ENCODE measurements around the gene TBX19. TPM values are rescaled to one million over a fixed set of nuclear protein-coding genes. Genes with fewer than 3 reads are reported as not detected.
A peak's percentile ranks its signal among the peaks of the same experiment; 100 is the strongest.
"Not testable (repeated sequence)": the region's sequence is repeated elsewhere in the genome, so short reads cannot be mapped to it uniquely, and the experiment has no call there.

TBX19 gene
- total and polyA plus RNA-seq, 9 donors: 0.80 to 1.9 (median 1.5) TPM

DNA sequence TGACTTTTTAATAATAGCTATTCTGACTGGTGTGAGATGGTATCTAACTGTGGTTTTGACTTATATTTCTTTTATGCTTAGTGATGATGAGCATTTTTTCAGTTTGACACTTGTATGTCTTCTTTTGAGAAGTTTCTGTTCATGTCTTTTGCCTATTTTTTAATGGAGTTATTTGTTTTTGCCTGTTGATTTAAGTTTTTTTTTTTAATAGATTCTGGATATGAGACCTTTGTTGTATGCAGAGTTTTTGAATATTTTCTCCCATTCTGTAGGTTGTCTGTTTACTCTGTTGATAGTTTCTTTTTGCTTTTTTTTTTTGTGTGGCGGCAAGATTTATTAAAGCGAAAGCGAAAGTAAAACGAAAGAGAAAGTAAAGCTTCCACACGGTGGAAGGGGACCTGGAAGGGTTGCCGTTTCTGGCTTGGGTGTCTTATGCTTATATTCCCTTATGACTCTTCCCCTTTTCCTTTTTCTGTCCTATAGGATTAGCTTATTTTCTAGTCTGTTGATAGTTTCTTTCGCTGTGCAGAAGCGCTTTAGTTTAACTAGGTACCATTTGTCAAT is 67.6 kb downstream of the TBX19 start:
- H3K4me1 ChIP-seq (ENCODE audit: control insufficient read depth, insufficient read depth, low read length): no peaks in the 10 kb centered on the region
- no peak for DNase-seq
- no peaks in the 10 kb centered on the region for H3K9me3 ChIP-seq (replicated peaks; ENCODE audit: control insufficient read depth, low read depth, low read length)
- WGBS (ENCODE audit: insufficient coverage): no CpG with 5 or more reads among the region's 8 CpGs
- H3K36me3 ChIP-seq (ENCODE audit: control insufficient read depth, insufficient read depth, low read length): no peaks in the 10 kb centered on the region
- no peaks in the 10 kb centered on the region for H3K27me3 ChIP-seq (ENCODE audit: control insufficient read depth, insufficient read depth, low read length)
- no peak overlapping the region for H3K27ac ChIP-seq (ENCODE audit: low read length)
- peak overlapping the region; percentile 4 for H3K4me3 ChIP-seq (ENCODE audit: low read length)

DNA sequence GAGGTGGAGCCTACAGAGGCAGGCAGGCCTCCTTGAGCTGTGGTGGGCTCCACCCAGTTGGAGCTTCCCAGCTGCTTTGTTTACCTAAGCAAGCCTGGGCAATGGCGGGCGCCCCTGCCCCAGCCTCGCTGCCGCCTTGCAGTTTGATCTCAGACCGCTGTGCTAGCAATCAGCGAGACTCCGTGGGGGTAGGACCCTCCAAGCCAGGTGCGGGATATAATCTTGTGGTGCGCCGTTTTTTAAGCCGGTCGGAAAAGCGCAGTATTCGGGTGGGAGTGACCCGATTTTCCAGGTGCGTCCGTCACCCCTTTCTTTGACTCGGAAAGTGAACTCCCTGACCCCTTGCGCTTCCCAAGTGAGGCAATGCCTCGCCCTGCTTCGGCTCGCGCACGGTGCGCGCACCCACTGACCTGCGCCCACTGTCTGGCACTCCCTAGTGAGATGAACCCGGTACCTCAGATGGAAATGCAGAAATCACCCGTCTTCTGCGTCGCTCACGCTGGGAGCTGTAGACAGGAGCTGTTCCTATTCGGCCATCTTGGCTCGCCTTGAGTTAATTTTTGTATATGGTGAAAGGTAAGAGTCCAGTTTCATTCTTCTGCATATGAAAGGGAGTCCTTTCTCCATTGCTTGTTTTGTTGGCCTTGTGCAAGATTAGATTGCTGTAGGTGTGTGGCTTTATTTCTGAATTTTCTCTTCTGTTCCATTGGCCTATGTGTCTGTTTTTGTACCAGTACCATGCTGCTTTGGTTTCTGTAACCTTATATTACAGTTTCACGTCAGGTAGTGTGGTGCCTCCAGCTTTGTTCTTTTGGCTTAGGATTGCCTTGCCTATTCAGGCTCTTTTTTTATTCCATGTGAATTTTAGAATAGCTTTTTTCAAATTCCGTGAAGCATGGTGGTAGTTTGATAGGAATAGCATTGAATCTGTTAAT is 73.9 kb downstream of the TBX19 start:
- H3K36me3 ChIP-seq (ENCODE audit: control insufficient read depth, insufficient read depth, low read length); DNase-seq; H3K9me3 ChIP-seq (replicated peaks; ENCODE audit: control insufficient read depth, low read depth, low read length); H3K27me3 ChIP-seq (ENCODE audit: control insufficient read depth, insufficient read depth, low read length); H3K4me3 ChIP-seq (ENCODE audit: low read length); H3K27ac ChIP-seq (ENCODE audit: low read length); H3K4me1 ChIP-seq (ENCODE audit: control insufficient read depth, insufficient read depth, low read length): not testable (repeated sequence)
- 94% methylated on average over 16 of the region's 36 CpGs for WGBS (ENCODE audit: insufficient coverage)

- DNase-seq: no peak
- no peaks in the 10 kb centered on the region for H3K4me1 ChIP-seq (ENCODE audit: control insufficient read depth, insufficient read depth, low read length)
- 75% methylated on average over 1 of the region's 7 CpGs for WGBS (ENCODE audit: insufficient coverage)
- no peak overlapping the region for H3K4me3 ChIP-seq (ENCODE audit: low read length)
- H3K9me3 ChIP-seq (replicated peaks; ENCODE audit: control insufficient read depth, low read depth, low read length): no peaks in the 10 kb centered on the region
- H3K36me3 ChIP-seq (ENCODE audit: control insufficient read depth, insufficient read depth, low read length): no peaks in the 10 kb centered on the region
- no peak overlapping the region for H3K27ac ChIP-seq (ENCODE audit: low read length)
- H3K27me3 ChIP-seq (ENCODE audit: control insufficient read depth, insufficient read depth, low read length): no peaks in the 10 kb centered on the region
Measured at GRCh38 chr1:168360151-168361021, 79.7 kb downstream of the TBX19 start.

DNA sequence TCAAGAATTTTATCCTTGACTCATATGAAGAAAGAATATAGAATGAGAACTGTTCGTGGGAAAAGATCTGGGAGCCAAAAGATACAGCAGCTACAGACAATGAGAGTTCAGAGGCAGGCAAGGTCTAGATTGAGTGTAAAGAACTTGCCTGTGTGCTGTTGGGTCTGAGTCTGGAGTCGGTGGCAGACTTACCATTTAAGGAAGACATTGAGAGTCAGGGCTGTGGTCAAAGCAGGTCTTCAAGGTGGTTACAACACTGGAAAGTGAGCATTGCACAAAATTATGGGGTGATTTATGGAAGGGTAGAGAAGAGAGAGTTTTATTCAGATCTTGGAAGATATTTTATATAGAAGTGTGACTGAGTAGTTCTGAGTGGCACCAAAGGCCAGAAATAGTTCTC is 80.6 kb downstream of the TBX19 start:
- Histone ChIP-seq H3K9me3 (replicated peaks; ENCODE audit: control insufficient read depth, low read depth, low read length) (no peaks in the 10 kb centered on the region), H3K4me3 (ENCODE audit: low read length) (no peak overlapping the region), H3K36me3 (ENCODE audit: control insufficient read depth, insufficient read depth, low read length) (no peaks in the 10 kb centered on the region), H3K27ac (ENCODE audit: low read length) (no peak overlapping the region), H3K4me1 (ENCODE audit: control insufficient read depth, insufficient read depth, low read length) (no peaks in the 10 kb centered on the region), H3K27me3 (ENCODE audit: control insufficient read depth, insufficient read depth, low read length) (no peaks in the 10 kb centered on the region)
- DNase-seq: no peak
- 75% methylated on average over 2 of the region's 2 CpGs for WGBS (ENCODE audit: insufficient coverage)

- Histone ChIP-seq H3K27me3 (ENCODE audit: control insufficient read depth, insufficient read depth, low read length) (no peaks in the 10 kb centered on the region), H3K36me3 (ENCODE audit: control insufficient read depth, insufficient read depth, low read length) (no peaks in the 10 kb centered on the region), H3K9me3 (replicated peaks; ENCODE audit: control insufficient read depth, low read depth, low read length) (no peaks in the 10 kb centered on the region), H3K4me1 (ENCODE audit: control insufficient read depth, insufficient read depth, low read length) (no peaks in the 10 kb centered on the region), H3K27ac (ENCODE audit: low read length) (no peak overlapping the region), H3K4me3 (ENCODE audit: low read length) (no peak overlapping the region)
- DNase-seq: no peak
- no CpG with 5 or more reads among the region's 4 CpGs for WGBS (ENCODE audit: insufficient coverage)
Measured at GRCh38 chr1:168362991-168363390, 82.3 kb downstream of the TBX19 start.

Other genes starting within 250 kb of the TBX19 start
- 9.8 TPM for gene GPR161, start 143.9 kb upstream of the TBX19 start, total RNA-seq
- gene GPR161, start 143.9 kb upstream of the TBX19 start, polyA plus RNA-seq (ENCODE audit: insufficient read depth in 1 of 8, insufficient read length in 8 of 8, low replicate concordance in 1 of 8): 10 to 100 TPM; 10.5 to 20.8 (median 15.6) TPM
- gene TIPRL, start 101.9 kb upstream of the TBX19 start, total RNA-seq: 30.9 TPM
- gene TIPRL, start 101.9 kb upstream of the TBX19 start, polyA plus RNA-seq (ENCODE audit: insufficient read depth in 1 of 8, insufficient read length in 8 of 8, low replicate concordance in 1 of 8): 10 to 100 TPM; 26.2 to 36.1 (median 32.4) TPM
- gene SFT2D2, start 54.9 kb upstream of the TBX19 start, total RNA-seq: 15.7 TPM
- gene SFT2D2, start 54.9 kb upstream of the TBX19 start, polyA plus RNA-seq (ENCODE audit: insufficient read depth in 1 of 8, insufficient read length in 8 of 8, low replicate concordance in 1 of 8): 1 to 10 TPM; 6.1 to 9.3 (median 7.8) TPM

All from muscle of leg (tissue), 11 donors.